ENCODE measurements around the gene ADAM15.

GRCh38 chr1:155079487-155080311 is 28.6 kb downstream of the ADAM15 start:
- no peak for TF ChIP-seq EZH2 (IDR thresholded peaks at IDR 0.05; ENCODE audit: borderline replicate concordance, low read depth, low read length, poor library complexity, severe bottlenecking)
- no peak for TF ChIP-seq CTCF (conservative IDR thresholded peaks at IDR 0.05; ENCODE audit: low read depth, low read length)
